ENCODE measurements around the gene CABLES1. TPM values are rescaled to one million over a fixed set of nuclear protein-coding genes. Genes with fewer than 3 reads are reported as not detected.

Gene CABLES1
- total RNA-seq, 2 donors from 2014 or later = 4.2 to 11.9 TPM

GRCh38 chr18:23228102-23229061, 93.1 kb downstream of the CABLES1 start:
- no peak for TF ChIP-seq CTCF (IDR thresholded peaks at IDR 0.05)
- no peak for TF ChIP-seq POLR2A (IDR thresholded peaks at IDR 0.05)
- 41 to 45% methylated on average over 7 of the region's 7 CpGs for WGBS, 2 donors
- peak in 1 of 4 donors; percentile 25 for DNase-seq
- H3K27me3 ChIP-seq = no peaks in the 10 kb centered on the region
- no peaks in the 10 kb centered on the region for H3K9me3 ChIP-seq
- ATAC-seq = no peak
- intact Hi-C loops (cut with DNase I) = no loop called here
- no peaks in the 10 kb centered on the region for H3K36me3 ChIP-seq (replicated peaks in 1 of 2; ENCODE audit: insufficient read depth in 1 of 2, low read depth in 2 of 2)
- H3K4me3 ChIP-seq = no peak overlapping the region
- peak overlapping the region in 1 of 4 donors; percentile 16 for H3K27ac ChIP-seq
- H3K4me1 ChIP-seq = peaks cover 13% of the 10 kb centered on the region

DNA sequence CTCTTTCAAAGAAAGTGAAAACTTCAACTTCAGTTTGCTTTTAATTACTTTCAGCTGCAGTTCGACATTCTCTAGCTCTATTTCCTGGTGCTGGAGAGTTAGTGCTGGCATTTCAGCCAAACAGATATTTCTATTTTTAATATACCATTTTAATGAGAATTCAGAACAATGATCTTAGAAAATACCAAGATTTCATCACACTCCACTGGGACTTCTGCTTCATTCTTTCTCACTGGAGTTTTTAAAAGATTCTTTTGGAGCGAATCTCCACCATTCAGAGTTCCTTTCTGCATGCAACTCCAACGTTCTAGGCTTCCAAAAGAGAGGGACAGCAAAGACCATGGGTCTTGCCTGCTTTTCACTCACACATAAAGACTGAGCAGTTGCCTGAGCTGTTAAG, 94.2 kb downstream of the CABLES1 start:
- H3K4me3 ChIP-seq = no peak overlapping the region
- H3K9me3 ChIP-seq = no peaks in the 10 kb centered on the region
- intact Hi-C loops (cut with DNase I) = no loop called here
- no peaks in the 10 kb centered on the region for H3K27me3 ChIP-seq
- WGBS, 2 donors = 64 to 74% methylated on average over 3 of the region's 3 CpGs
- H3K4me1 ChIP-seq = peaks cover 13% of the 10 kb centered on the region
- H3K27ac ChIP-seq = no peak overlapping the region
- DNase-seq (no peak), ATAC-seq (no peak)
- no peaks in the 10 kb centered on the region for H3K36me3 ChIP-seq (replicated peaks in 1 of 2; ENCODE audit: insufficient read depth in 1 of 2, low read depth in 2 of 2)
- TF ChIP-seq CTCF (IDR thresholded peaks at IDR 0.05) (no peak), POLR2A (IDR thresholded peaks at IDR 0.05) (no peak)

GRCh38 chr18:23230686-23231085, 95.4 kb downstream of the CABLES1 start:
- intact Hi-C loops (cut with DNase I) = no loop called here
- TF ChIP-seq CTCF (IDR thresholded peaks at IDR 0.05) (no peak), POLR2A (IDR thresholded peaks at IDR 0.05) (no peak)
- H3K4me3 ChIP-seq = no peak overlapping the region
- no peaks in the 10 kb centered on the region for H3K9me3 ChIP-seq
- 85 to 88% methylated on average over 4 of the region's 4 CpGs for WGBS, 2 donors
- peaks cover 13% of the 10 kb centered on the region for H3K4me1 ChIP-seq
- H3K27me3 ChIP-seq = no peaks in the 10 kb centered on the region
- H3K27ac ChIP-seq = no peak overlapping the region
- H3K36me3 ChIP-seq (replicated peaks in 1 of 2; ENCODE audit: insufficient read depth in 1 of 2, low read depth in 2 of 2) = no peaks in the 10 kb centered on the region
- ATAC-seq (no peak), DNase-seq (no peak)

DNA sequence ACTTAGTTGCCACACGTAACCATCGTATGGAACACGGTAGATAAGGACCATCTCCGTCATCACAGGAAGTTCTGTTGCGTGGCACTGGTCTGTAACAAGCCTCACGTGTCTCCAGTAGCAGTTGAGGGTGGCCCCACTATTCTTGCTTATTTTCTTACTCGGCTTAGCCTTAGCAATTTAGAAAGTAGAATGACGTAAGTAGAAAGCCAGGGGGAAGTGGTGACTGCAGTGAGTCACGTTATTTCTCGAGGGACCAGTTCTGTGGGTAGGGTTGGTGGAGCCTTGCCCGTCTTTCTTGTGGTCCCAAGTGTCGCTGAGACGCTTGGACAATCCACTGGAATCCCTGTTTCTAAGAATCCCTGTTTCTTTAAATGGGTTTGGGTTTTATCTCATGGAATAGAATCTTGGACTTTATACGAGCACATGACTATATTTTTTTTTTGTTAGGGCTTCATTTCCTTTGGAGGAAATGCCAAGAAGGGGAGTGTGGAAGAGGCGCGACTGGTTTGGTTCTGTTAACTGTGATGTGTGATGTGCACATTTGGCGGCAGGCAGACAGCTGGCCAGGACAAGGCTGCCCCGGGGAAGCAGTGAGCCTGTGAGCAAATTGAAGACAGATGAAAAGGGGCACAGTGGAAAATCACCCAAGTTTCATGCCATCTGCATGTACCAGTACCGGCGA, 96.2 kb downstream of the CABLES1 start:
- intact Hi-C loops (cut with DNase I) = no loop called here
- 69 to 78% methylated on average over 20 of the region's 20 CpGs for WGBS, 2 donors
- Histone ChIP-seq H3K27ac (peak overlapping the region in 1 of 4 donors; percentile 49), H3K36me3 (replicated peaks in 1 of 2; ENCODE audit: insufficient read depth in 1 of 2, low read depth in 2 of 2) (no peaks in the 10 kb centered on the region), H3K27me3 (no peaks in the 10 kb centered on the region), H3K4me1 (peaks cover 13% of the 10 kb centered on the region), H3K9me3 (no peaks in the 10 kb centered on the region), H3K4me3 (no peak overlapping the region)
- DNase-seq = peak; percentile 21 to 74 (median 32)
- TF ChIP-seq CTCF (IDR thresholded peaks at IDR 0.05) = no peak
- peak; percentile 66 for ATAC-seq
